Fibroblast of peridontal ligament (primary cell): ENCODE measurements around the gene RAC3.

Experiments
- DNase-seq: peaks from one replicate; pipeline ENCODE4 v3.0.0-alpha.2; 2010; ENCODE audit errors: extremely low read depth

RAC3 gene

GRCh38 chr17:82041144-82041814 lies 9.8 kb downstream of the RAC3 start:
- DNase-seq = no peak

- DNase-seq = no peak
These were observed 11.2 kb downstream of the RAC3 start for GRCh38 chr17:82042649-82043048.

- DNase-seq = no peak
These were observed 12.0 kb downstream of the RAC3 start for GRCh38 chr17:82043507-82043906.

GRCh38 chr17:82045936-82046484 lies 14.5 kb downstream of the RAC3 start:
- DNase-seq = no peak

- no peak for DNase-seq
These were observed 15.4 kb downstream of the RAC3 start for GRCh38 chr17:82046903-82047302.

GRCh38 chr17:82047379-82047778 lies 15.9 kb downstream of the RAC3 start:
- DNase-seq = no peak

- no peak for DNase-seq
These were observed 16.6 kb downstream of the RAC3 start for GRCh38 chr17:82047914-82048570.

GRCh38 chr17:82048571-82048971 lies 17.1 kb downstream of the RAC3 start:
- DNase-seq = no peak

- no peak for DNase-seq
These were observed 17.6 kb downstream of the RAC3 start for GRCh38 chr17:82049106-82049505.

- no peak for DNase-seq
These were observed 18.1 kb downstream of the RAC3 start for GRCh38 chr17:82049521-82049971.

GRCh38 chr17:82050152-82050760 lies 18.8 kb downstream of the RAC3 start:
- DNase-seq = no peak

GRCh38 chr17:82050761-82051641 lies 19.5 kb downstream of the RAC3 start:
- DNase-seq = peak; percentile 16

- DNase-seq = peak; percentile 23
These were observed 20.5 kb downstream of the RAC3 start, which contains the start of the genes GPS1 and RFNG for GRCh38 chr17:82051776-82052637. GPS1 (plus strand) TSS chr17:82051898; CDS start chr17:82051932, 34 bp downstream. RFNG (minus strand) TSS chr17:82051811; CDS start chr17:82051766, 45 bp downstream.

- DNase-seq = no peak
These were observed 21.2 kb downstream of the RAC3 start for GRCh38 chr17:82052638-82053059.

GRCh38 chr17:82053130-82053529 lies 21.7 kb downstream of the RAC3 start:
- DNase-seq = no peak

GRCh38 chr17:82053556-82054263 lies 22.2 kb downstream of the RAC3 start:
- no peak for DNase-seq

- DNase-seq = no peak
These were observed 23.0 kb downstream of the RAC3 start for GRCh38 chr17:82054351-82055022.

- no peak for DNase-seq
These were observed 23.8 kb downstream of the RAC3 start for GRCh38 chr17:82055023-82055964.
